Fibroblast of the aortic adventitia (primary cell): Measurements from ENCODE around the gene KIFC3. TPM values are rescaled to one million over a fixed set of nuclear protein-coding genes. Genes with fewer than 3 reads are reported as not detected.
A peak's percentile ranks its signal among the peaks of the same experiment; 100 is the strongest.

Source experiments
- DNase-seq: peaks from one replicate; pipeline ENCODE4 v3.0.0-alpha.2; 2010; ENCODE audit warnings: low read depth
- H3K4me3 ChIP-seq: 2 replicates; pipeline ENCODE4 v1.5.1; 2011; ENCODE audit warnings: low read depth, mild to moderate bottlenecking, control low read depth, low read length, moderate library complexity
- total RNA-seq: library from RNA; depleted of rRNA; stranded (reverse); fragments of >200 nt; gene quantifications from 2 replicates; pipeline ENCODE4 v1.2.3, GENCODE V29; 2012; ENCODE audit warnings: low replicate concordance
- TF ChIP-seq, protein P1 (sequence below): IDR thresholded peaks from 2 replicates; pipeline ENCODE4 v1.5.1; 2011; ENCODE audit warnings: mild to moderate bottlenecking, low read length, control low read depth, inconsistent platforms; ENCODE audit not compliant: insufficient read depth

Gene KIFC3
- total RNA-seq, 1 donor = 32.8 TPM

- no peak overlapping the region for H3K4me3 ChIP-seq
- DNase-seq = peak; percentile 44
- TF ChIP-seq, protein P1, sequence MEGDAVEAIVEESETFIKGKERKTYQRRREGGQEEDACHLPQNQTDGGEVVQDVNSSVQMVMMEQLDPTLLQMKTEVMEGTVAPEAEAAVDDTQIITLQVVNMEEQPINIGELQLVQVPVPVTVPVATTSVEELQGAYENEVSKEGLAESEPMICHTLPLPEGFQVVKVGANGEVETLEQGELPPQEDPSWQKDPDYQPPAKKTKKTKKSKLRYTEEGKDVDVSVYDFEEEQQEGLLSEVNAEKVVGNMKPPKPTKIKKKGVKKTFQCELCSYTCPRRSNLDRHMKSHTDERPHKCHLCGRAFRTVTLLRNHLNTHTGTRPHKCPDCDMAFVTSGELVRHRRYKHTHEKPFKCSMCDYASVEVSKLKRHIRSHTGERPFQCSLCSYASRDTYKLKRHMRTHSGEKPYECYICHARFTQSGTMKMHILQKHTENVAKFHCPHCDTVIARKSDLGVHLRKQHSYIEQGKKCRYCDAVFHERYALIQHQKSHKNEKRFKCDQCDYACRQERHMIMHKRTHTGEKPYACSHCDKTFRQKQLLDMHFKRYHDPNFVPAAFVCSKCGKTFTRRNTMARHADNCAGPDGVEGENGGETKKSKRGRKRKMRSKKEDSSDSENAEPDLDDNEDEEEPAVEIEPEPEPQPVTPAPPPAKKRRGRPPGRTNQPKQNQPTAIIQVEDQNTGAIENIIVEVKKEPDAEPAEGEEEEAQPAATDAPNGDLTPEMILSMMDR = no peak
Observed at GRCh38 chr16:57803134-57803990, 1.1 kb upstream of the KIFC3 start.

DNA sequence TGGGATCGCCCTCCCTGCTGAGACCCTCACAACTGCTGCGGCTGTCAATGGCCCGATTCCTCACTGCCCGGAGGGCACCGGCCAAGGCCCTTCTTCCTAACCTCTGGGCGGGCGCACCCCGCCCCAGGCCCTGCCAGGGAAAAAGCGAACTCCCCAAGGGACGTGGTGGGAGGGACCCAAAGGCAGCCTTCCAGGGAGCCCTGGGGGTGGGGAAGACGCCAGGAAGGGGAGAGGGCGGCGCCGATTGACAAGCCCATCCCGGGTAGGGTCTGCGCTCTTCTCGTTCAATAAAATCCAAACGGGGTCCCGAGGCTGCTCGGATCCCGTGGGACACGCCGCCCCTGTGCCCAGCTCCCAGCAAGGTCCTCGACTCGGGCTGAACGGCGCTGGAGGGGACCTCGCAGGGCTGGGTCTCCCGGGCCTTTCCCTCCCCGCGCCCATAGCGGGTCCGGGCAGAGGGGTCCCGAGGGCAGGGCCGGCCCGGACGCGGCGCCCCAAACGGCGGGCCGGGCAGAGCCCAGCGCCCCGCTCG, 416 bp downstream of the KIFC3 start:
- DNase-seq = no peak

GRCh38 chr16:57801098-57801808, 1.0 kb downstream of the KIFC3 start:
- TF ChIP-seq, protein P1 = no peak
- H3K4me3 ChIP-seq = peak overlapping the region; percentile 77
- peak; percentile 69 for DNase-seq

More for the DNA sequence above, 416 bp downstream of the KIFC3 start:
- peak overlapping the region; percentile 77 for H3K4me3 ChIP-seq
- TF ChIP-seq, protein P1 = no peak

DNA sequence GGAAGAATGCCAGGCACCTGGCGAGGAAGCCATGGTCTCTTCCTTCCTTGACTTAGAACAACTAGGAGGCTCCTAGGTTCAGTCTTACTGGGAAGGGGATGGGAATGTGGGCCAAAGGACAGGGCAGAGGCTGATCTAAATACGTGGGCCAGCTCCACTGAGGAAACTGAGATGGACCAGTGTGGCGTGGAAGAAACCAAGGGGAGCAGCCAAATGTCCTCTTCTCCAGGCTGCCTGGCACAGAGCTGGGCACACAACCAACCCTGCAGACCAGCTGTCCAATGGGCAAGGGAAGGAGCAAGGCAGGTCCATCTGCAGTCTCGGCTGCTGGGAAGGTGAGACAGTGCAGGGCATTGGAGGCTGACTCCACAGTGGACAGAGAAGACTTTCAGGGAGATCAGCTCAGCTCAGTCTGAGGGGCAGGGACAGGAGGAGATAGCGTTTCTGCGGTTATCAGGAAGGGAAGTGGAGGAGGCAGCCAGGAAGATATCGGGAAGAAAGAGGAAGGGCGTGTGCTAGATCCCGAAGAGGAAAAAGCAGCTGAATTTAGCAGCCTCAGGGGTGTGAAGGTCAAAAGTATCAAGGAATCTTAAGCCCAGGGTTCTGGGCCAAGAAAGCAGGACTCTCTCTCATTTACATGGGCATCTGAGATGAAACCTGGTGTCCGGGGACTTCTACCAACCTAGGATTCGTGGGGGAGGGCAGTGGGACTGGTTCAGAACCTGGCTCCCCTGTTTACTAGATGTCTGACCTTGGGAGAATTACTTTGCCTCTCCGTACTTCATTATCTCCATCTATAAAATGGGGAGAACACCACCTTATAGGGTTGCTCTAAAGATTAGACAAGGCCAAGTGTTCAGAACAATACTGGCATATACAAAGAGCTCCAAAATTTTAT, 1.8 kb downstream of the KIFC3 start:
- H3K4me3 ChIP-seq = peak overlapping the region; percentile 77
- TF ChIP-seq, protein P1 = no peak
- DNase-seq = no peak

GRCh38 chr16:57799600-57800199, 2.6 kb downstream of the KIFC3 start:
- no peak overlapping the region for H3K4me3 ChIP-seq
- TF ChIP-seq, protein P1 = no peak

More at GRCh38 chr16:57799600-57800199, 2.6 kb downstream of the KIFC3 start:
- DNase-seq = no peak
